Lung microvascular endothelial cell (primary cell): ENCODE results near the gene PGM2. TPM values are rescaled to one million over a fixed set of nuclear protein-coding genes. Genes with fewer than 3 reads are reported as not detected.

Source experiments
- DNase-seq, 2 donors: peaks; one replicate each; pipeline versions ENCODE4 v3.0.0 to v3.0.0-alpha.2; 2010; ENCODE audit warnings: low read depth in 2 of 2
- total RNA-seq: library from RNA; depleted of rRNA; stranded (reverse); fragments of >200 nt; gene quantifications from 2 replicates; pipeline ENCODE4 v1.2.1, GENCODE V29; 2014

PGM2 gene
- total RNA-seq, 1 donor from 2014 or later, result 22.2 TPM

DNA sequence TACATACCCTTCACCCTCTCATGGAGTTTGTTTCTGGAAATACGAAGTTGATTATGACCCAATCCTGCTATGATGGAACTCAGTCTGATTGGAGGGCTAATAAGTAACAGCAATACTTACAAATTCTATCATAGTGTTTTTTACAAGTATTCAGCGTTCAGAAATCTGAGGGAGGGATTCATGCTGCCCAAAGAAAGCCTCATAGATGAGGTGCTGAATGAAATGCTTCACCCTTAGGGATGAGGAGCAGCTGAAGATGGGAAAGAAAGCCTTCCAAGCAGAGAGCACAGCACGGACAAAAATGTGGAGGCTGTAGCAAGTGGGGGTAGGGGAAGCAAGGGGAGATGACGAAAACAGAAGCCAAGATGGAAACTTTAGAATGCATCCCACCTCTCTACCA, 36.5 kb downstream of the PGM2 start:
- no peak for DNase-seq

DNA sequence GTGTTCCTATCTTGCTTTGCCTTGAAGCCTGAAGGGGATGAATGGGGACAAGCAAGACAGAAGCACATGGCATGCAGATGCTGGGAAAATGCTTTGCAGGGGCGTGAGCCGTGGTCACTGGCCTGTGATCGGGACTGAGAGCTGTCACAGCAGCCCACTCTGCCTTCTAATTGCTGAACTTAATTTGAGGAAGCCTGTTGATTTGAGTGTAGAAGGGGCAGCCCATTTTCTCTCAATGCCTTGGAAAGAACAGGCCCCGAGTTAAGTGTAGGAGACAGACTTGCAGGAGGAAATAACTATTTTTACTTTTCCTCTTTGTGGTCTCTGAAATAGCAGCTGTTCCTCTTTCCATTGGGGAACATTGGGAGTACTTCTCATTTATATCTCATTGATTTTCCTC, 38.3 kb downstream of the PGM2 start:
- no peak for DNase-seq

DNA sequence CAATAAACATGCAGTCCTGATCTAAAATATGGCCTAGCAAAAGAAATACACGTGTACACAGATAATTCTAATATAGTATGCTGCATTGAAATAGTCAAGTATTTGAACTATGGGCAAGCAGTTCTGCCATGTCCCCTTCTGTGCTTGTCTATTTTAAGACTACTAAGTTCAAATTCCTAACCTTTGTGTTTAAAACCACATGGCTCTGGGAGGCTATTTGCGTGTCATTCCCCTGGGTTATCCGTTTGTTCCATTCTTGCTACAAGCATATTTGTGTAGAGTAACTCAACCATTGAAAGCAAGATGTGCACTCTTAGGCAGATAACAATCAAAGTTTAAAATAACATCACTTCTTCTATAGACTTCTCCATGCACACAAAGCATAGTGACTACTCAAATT, 39.0 kb downstream of the PGM2 start:
- DNase-seq, result no peak

DNA sequence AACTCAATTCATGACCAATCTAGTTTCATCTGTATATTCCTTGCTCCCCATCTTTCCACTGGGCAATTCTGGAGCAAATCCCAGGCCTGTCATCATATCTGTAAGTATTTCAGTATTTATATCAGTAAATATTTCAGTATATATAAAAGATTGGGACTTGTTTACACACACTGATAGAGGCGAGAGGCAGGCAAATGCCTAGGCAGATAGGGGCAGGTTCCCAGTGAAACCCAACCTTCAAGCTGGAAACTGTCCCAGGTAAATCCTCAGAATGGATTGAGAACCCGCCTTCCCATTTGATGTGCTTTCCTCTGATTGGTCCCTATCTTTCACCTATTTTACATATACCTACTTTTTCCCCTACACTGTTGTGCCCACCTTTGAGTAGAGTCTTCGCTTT, 40.6 kb downstream of the PGM2 start:
- DNase-seq, result no peak

DNA sequence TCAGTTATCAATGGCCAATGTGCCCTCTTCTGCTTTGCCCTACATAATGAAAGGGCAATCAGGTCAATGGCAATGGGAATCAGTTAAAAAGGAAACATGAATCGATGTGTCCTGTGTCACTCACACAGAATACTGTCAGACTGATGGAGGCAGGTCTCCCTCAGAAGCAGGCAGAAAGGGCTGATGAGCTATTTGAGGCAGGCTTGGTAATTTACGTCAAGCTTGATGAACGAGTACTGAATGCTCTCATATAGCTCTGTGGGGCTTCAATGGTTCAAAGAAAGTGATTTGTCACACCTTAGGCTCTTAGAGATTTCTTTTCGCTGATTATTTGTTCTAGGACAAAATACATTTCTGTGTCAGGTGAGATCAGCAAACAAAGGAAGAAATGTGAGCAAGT, 41.8 kb downstream of the PGM2 start:
- no peak for DNase-seq

DNA sequence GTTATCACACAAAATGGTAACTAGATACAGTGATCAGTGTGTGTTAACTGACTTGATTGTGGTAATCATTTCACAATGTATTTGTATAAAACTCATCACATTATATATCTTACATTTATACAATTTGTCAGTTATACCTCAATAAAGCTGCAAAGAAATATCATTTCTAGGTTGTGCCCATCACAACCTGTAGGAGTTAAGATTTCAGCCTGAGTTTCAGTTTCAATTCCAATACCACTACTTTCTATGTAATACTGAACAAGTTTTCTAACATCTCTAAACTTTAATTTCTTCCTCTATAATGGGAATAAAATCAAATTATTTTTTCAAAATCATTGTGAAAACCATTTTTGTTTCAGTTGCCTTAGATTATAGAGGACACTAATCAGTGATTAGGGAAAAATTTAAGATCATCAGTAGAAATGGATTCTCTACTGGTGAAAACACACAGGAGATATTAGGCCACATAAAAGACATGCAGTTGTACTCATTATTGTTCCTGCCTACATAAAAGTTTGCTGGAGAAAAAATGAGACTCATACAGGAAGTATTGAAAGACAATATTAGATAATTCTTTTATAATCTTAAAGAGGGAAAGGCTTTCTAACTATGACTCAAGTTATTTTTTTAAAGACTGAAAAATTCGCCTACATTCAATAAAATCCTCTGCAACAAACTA, 46.0 kb downstream of the PGM2 start:
- DNase-seq, result no peak

DNA sequence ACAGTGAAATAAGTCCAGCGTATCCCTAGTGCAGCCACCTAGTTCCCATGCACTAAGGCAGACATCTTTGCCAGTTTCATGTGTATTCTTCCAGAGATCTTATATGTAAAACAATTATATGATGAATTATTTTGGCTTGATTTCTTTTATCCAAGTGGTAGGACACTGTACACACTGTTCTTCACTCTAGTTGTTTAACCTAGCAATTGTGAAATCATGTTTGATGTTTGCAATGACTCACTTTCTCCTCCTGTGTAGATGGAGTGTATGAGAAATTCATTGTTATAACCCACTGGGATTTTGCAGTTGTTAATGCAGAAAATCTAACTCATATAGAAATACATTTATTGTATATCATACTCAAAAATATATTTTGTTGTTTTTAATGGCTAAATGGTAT, 46.9 kb downstream of the PGM2 start:
- peak; percentile 45 to 49 for DNase-seq

DNA sequence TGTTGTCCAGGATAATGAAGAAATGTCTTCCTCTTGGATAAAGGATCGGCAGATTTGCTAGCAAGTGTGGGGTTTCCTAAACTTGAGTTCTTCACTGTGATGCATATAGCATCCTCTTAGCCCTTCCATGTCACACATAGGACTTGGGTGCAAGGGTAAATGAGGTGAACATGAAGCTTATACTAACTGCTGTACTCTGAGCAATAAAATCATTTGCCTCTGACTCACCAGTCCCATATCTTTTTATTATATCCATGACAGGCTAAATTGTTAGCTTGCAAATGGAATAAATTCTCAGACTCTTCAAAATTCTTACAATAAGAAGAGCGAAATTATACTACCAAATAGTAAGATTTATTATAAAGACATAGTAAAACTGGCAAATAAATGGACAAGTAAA, 49.7 kb downstream of the PGM2 start:
- DNase-seq, result no peak

DNA sequence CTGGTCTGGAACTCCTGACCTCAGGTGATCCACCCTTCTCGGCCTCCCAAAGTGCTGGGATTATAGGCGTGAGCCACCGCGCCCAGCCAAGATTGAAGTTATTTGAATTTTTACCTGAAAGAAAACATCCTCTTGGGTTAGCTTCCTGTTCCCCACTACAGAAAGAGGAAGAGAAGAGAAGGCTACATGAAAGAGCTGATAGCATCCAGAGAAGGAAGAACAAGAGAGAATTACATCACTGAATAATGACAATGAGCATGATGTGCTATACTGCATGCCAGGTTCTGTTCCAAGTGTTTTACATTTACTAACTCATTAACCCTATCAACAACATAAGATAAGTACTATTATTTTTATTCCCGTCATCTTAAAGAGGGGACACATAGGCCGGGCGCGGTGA, 52.9 kb downstream of the PGM2 start:
- no peak for DNase-seq

DNA sequence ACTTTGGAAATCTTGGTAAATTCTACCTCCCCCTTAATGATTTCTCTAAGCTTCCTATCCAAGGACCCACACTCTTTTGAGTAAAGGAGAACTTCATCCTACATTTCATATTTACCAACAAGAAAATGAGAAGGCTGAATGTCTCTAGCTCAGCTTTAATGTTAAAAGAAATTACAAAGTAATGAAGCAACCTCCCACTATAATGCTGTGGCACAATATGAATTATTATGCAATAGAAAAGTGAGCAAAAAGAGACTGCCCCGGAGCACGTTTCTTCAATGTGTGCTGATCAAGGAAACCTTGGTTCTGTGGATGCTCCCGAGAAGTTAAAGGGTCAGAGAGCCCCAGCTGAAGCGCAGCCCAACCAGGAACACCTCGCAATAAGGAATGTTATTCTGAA, 55.3 kb downstream of the PGM2 start:
- DNase-seq, result no peak

DNA sequence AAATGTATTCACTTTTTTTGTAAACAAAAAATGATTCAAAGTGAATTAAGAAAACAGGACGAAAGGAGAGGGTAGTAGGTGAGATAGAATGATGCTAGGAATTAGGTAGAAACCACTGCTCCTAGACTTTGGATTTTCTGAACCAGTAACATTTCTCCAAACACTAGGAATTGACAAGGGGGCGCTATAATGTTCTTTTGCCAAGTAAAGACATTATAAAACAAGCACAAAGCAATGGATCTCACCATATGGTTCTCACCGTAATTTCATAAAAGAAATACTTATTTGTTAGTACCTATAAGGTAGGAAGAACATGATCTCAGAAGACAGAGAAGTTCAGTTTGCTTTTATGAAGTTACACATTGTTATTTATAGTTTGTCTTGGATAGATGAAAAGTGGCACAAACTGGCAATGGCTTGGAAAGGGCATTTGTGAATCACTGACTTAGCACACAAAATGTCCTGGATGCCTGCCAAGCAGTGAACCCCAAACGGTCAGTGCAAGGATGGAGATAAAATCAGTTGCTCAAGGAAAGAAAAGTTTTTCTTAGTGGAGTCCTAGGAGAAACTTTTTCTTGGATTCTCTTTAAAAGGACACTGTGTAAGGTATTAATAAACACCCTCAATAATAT, 56.3 kb downstream of the PGM2 start:
- no peak for DNase-seq

DNA sequence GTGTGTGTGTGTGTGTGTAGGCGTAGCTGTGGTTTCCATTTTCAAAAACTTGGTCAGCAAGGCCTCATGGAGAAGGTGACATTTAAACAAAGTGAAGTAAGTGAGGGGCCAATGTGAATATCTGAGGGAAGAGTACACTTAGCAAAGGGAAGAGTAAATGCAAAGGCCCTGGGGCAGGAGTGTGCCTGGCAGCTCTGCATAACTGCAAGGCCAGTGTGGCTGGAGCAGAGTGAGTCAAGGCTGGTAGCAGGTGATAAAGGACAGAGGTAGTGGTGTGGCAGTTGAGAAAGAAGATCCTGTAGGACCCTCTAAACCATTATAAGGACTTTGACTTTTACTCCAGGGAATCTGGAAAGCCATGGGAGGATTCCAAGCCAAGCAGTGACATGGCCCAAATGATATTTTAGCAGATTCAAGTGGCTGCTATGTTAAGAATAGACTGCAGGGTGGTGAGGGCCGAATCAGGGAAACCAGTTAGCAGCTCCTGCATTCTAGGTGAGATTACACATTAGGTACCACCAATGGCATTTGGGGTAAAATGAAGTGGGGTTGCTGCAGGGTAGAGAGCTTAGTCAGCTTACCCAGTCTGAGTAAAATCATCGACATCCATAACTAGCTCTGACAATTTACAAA, 58.5 kb downstream of the PGM2 start:
- DNase-seq, result no peak

DNA sequence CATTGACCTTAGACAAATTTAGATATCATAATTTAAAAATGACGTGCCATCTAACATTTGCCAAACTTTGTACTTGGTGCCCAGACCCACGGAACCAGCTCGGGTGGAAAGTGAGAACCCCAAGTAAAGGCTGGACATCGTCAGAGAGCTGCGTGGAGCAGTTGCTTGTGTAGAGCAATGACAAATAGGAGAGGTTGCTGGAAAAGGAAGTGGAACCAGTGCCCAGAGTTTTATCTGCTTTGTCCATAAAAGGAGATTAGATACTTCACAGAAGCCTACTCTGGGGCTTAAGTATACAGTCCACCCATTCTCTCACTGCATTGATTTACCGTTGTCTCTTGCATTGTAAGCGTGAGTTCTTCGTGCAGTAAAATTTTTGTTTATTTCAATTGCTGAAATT, 59.0 kb downstream of the PGM2 start:
- peak in 1 of 2 donors; percentile 5 for DNase-seq

DNA sequence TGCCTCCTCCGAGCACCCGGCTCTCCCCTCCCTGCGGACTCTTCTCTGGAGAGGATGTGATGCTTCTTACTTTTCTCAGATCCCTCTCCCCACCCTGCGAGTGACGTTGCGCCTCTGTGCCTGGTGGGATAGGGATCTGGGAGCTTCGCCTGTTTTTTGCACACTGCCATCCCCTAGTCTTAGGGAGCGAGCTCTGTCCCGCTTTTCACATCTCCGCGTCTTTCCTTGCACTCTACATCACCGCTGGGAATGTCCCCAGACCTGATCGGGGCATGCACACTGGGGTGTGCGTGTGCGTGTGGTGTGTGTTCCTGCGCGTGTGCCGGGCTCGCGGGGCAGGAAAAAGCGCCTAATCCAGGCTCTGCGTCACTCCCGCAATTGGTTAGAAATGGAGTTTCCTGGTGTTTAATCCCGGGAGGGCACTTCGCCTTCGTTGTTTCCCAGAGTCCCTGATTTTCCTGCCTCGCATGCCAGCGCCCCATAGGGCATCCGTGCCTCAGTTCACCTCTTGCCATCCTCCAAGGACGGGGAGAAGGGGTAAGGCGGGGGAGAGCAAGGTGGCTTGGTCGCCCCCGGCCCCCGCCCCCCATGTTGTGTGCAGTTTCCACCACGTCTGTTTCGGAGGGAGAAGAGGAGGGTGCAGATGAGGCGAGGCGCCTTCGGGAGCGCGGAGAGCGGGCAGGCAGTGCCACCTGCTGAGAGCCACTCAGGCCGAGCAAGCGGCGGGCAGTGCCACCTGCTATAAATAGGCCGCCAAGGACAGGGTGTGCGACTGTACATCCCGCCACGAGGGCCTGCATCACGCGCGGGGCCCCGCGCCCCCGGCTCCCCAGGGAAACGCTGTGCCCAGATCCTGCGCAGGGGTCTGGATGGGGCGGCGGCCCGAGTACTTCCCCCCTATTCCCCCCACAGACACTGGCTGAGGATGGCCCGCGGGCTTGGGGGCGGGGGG, 63.6 kb downstream of the PGM2 start:
- peak in 1 of 2 donors; percentile 19 for DNase-seq

DNA sequence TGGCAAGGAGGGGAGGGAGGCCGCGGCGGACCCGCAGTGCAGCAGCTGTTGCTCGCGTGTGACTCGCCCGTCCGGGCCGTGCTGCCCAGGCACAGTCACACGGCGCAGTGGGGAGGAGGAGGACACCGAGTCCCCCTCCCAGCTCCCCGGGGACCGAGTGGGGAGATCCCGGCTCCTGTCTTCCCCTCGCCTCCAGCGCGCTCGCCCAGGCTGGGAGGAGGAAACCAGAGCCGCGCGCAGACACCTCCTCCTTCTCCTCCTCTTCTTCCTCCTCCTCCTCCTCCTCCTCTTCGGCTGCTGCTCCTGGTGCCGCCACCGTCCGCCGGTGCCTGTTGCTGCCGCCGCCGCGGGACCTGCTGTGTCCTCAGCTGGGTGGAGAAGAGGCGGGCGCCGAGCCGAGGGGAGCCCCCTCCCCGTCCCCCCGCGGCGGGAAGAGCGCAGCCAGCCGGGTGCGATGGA, 64.3 kb downstream of the PGM2 start, which contains the start of gene TBC1D1:
Gene TBC1D1, plus strand, starts transcription at position 284 of the 459 bp plus-strand sequence. CDS start 11,012 bp downstream, outside the sequence.
- DNase-seq, result no peak

DNA sequence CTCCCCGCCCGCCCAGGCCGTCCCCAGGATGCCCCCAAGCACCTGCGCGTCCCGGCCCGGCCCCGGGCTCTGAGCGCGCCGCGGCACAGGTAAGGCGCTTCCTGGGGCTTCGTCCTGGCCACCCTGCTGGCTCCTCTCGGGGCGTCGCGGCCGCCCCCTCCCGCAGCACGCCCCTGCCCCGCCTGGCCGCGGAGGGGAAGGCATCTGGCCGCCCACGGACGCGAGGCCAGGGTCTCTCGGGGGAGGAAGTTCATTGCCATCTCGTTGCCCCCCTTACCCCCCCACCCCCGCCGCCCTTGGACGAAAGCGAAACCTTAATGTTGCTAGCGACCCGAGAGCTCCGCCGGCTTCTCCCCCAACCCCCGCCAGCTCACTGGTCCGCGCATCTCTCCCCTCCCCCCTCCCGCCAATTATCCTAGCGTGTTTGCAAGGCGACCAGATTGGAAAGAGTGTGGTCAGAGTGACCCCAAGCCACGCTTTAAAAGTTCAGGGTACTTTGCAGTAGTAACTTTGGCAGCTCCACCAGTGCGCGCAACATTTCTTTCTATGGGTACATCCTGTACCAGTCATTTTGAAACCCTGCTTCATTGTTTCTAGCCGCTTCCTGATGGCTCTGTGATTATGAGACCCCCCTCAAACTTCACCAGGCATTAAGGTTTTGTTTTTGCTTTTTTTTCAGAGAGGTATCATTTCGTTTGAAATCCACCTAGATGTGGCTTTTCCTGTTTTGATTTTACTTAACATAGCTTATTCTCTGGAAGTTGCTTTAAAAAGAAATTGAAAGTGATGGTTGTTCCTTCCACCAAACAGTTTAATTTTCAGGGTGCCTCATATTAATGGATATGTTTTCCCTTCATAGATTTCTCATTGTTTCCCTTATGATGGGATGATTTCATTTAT, 65.0 kb downstream of the PGM2 start:
- DNase-seq, result peak in 1 of 2 donors; percentile 14

DNA sequence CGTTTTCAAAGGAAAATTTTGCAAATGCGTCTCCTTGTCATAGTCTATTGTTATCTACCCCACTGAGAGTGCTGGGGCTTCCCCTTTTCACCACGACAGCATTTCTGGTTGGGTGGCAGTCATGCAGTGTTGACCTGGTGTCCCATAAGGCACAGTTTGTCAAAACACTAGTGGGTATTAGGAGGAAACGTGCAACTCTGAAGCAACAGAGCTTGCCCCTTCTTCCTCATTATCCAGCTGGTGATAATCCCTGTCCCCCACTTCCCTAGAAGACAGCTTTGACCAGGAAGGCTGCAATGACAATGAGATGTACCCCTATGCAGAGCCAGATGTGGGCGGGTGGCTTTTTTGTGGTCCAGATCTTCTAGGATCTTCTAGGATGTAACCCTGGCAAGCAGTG, 66.2 kb downstream of the PGM2 start:
- DNase-seq, result peak in 1 of 2 donors; percentile 7

DNA sequence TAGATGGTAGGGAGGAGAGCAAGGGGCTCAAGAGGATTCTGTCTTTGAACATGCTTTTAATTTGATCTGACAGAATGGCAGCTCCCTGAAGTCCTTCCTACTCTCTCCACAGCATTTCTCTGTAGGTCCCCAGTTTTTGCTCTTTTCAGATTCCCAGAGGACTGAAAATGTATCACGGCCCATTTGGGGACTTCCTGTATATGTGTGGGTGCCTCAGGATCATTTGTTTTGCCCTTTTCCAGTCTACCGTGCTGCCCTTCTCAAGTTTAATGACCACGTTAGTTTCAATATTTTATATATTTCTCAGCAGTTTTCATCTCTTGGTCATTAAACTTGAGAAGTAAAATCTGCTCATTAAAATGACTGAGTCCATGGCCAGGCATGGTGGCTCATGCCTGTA, 66.7 kb downstream of the PGM2 start:
- no peak for DNase-seq

DNA sequence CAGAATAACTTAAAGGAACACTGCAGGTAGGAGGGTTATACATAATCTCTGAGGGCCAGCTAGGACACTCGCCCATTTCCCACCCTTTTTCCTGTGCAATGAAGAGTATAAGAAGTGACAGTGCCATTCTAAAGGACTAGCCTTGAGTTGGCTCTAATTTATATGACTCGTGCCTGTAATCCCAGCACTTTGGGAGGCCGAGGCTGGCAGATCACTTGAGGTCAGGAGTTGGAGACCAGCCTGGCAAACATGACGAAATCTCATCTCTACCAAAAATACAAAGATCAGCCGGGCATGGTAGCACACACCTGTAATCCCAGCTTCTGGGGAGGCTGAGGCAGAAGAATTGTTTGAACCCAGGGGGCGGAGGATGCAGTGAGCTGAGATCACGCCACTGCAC, 68.8 kb downstream of the PGM2 start:
- no peak for DNase-seq

DNA sequence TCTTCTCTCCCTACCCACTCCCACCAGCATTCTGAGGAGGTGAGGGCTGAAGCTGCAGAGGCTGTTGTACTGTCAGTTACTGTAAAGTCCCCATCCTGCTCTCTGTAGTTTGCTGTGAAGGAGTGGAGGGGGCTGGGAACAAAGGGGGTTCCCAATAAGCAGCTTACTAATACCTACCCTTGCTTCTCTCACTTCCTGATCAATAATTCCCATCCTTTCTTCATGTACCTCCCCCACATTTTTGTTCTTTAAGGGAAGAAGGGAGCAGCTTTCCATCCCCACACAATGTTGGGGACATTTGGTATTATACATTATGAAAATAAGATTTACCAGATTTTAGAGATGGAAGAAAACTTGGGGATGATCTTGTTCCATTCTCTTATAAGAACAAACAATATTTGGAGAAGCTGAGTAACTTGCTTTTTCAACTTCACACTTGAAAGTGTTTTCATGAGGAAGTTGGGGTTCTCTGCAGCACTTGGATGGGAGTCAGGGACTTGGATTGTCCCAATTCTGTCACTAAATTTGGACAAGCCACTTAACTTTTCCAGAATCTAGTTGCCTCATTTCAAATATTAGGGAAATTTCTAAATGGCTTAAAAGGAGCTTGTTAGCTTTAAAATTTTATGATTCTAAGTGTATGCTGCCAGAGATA, 69.8 kb downstream of the PGM2 start:
- DNase-seq, result no peak
